Activated CD4-positive, alpha-beta T cell treated with anti-CD3 and anti-CD28 coated beads, Interleukin-2, Interleukin-6, amounts not matched to agents 100 ng/mL and 50 ng/mL, durations not matched to agents 16 hours and 8 hours (primary cell): ENCODE results near the gene SPINT1.
"Not testable (repeated sequence)": the region's sequence is repeated elsewhere in the genome, so short reads cannot be mapped to it uniquely, and the experiment has no call there.

Experiments used
- DNase-seq: peaks from one replicate; pipeline ENCODE4 v3.0.0-alpha.2; 2020

Gene SPINT1

GRCh38 chr15:40861147-40861546 is 17.3 kb downstream of the SPINT1 start:
- not testable (repeated sequence) for DNase-seq

GRCh38 chr15:40863660-40864270 is 19.9 kb downstream of the SPINT1 start:
- DNase-seq, result no peak

- DNase-seq, result no peak
These were observed 23.4 kb downstream of the SPINT1 start for GRCh38 chr15:40867199-40867598.

GRCh38 chr15:40869686-40870085 is 25.8 kb downstream of the SPINT1 start:
- no peak for DNase-seq

GRCh38 chr15:40870716-40871115 is 26.9 kb downstream of the SPINT1 start:
- DNase-seq, result no peak

- no peak for DNase-seq
These were observed 28.1 kb downstream of the SPINT1 start for GRCh38 chr15:40871749-40872617.

- no peak for DNase-seq
These were observed 29.2 kb downstream of the SPINT1 start for GRCh38 chr15:40872791-40873693.

GRCh38 chr15:40873694-40874561 is 30.1 kb downstream of the SPINT1 start, which contains the start of gene RHOV:
RHOV (minus strand) TSS chr15:40874234; CDS start chr15:40874139, 95 bp downstream.
- peak; percentile 56 for DNase-seq

- DNase-seq, result no peak
These were observed 32.3 kb downstream of the SPINT1 start for GRCh38 chr15:40875991-40876730.

- DNase-seq, result no peak
These were observed 33.8 kb downstream of the SPINT1 start for GRCh38 chr15:40877694-40878093.

- DNase-seq, result peak; percentile 59
These were observed 34.9 kb downstream of the SPINT1 start for GRCh38 chr15:40878785-40879184.

- no peak for DNase-seq
These were observed 35.8 kb downstream of the SPINT1 start for GRCh38 chr15:40879609-40880008.

- DNase-seq, result no peak
These were observed 37.5 kb downstream of the SPINT1 start for GRCh38 chr15:40881351-40881750.

- DNase-seq, result no peak
These were observed 42.7 kb downstream of the SPINT1 start for GRCh38 chr15:40886586-40886985.

- no peak for DNase-seq
These were observed 45.3 kb downstream of the SPINT1 start for GRCh38 chr15:40889112-40889511.

- DNase-seq, result no peak
These were observed 47.3 kb downstream of the SPINT1 start for GRCh38 chr15:40891138-40891537.

GRCh38 chr15:40891810-40892446 is 48.1 kb downstream of the SPINT1 start:
- DNase-seq, result peak; percentile 35

GRCh38 chr15:40892447-40893012 is 48.7 kb downstream of the SPINT1 start:
- DNase-seq, result no peak

GRCh38 chr15:40893019-40893670 is 49.3 kb downstream of the SPINT1 start:
- no peak for DNase-seq
